Activated T-cell treated with anti-CD3 and anti-CD28 coated beads for 48 hours (primary cell): ENCODE results near the gene MEIS2.

Experiments
- DNase-seq: peaks from one replicate; pipeline ENCODE4 v3.0.0-alpha.2; 2020; ENCODE audit warnings: low read depth

Gene MEIS2

GRCh38 chr15:37098468-37099318 is 1.7 kb downstream of the MEIS2 start:
- no peak for DNase-seq

GRCh38 chr15:37097144-37097919 is 3.0 kb downstream of the MEIS2 start:
- DNase-seq = no peak

DNA sequence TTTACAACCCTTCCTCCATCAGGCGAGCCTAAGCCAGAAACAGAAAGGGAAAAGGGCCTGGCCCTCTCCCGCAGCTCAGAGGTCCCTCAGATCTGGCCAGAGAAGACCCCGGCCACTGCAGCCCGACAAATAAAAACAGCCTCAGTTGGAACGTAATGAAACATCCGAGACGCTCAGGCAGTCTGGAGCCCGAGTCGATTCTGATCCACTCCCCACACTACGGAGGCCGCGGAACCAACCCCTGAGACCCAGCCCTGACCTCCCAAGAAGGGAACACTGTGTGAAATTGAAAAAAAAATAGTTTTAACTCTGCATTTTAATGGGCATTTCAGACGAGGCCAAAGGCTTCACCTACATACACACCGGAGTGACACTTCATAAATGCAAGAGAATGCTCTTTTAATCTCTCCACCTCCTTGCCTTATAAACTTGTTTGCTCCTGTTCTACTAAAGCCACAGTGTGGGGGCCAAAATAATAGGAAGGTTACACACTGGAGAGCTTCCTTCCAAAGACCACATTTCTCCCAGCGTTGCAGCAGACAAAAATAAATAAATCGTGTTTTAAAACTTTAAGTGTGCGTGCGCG is 3.7 kb downstream of the MEIS2 start:
- no peak for DNase-seq

- DNase-seq = no peak
Measured at GRCh38 chr15:37095770-37096557, 4.4 kb downstream of the MEIS2 start.

GRCh38 chr15:37094915-37095711 is 5.2 kb downstream of the MEIS2 start:
- DNase-seq = no peak

GRCh38 chr15:37094333-37094914 is 5.9 kb downstream of the MEIS2 start:
- DNase-seq = no peak

- no peak for DNase-seq
Measured at GRCh38 chr15:37093480-37094332, 6.6 kb downstream of the MEIS2 start.

GRCh38 chr15:37090543-37091175 is 9.7 kb downstream of the MEIS2 start:
- no peak for DNase-seq

DNA sequence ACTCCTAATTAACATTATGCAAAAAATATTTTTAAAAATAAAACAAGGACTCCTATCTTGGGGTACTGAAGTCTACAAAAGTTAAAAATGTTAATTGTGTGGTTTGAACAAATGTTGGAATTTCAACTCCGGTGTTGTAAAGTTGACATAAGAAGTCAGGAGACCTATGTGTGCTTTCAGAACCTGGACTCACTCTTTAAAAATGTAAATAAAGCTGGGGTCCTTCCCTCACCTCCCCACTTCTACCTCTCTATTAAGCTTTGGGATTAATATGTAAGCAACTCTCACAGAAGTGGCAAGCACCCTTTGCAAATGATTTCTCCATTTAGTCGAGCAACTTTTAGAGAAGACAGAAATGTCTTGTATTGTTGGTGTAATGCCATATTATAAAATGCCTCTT is 11.9 kb downstream of the MEIS2 start:
- no peak for DNase-seq

- no peak for DNase-seq
Measured at GRCh38 chr15:37087131-37087588, 13.2 kb downstream of the MEIS2 start.

GRCh38 chr15:37086521-37086920 is 13.8 kb downstream of the MEIS2 start:
- no peak for DNase-seq

DNA sequence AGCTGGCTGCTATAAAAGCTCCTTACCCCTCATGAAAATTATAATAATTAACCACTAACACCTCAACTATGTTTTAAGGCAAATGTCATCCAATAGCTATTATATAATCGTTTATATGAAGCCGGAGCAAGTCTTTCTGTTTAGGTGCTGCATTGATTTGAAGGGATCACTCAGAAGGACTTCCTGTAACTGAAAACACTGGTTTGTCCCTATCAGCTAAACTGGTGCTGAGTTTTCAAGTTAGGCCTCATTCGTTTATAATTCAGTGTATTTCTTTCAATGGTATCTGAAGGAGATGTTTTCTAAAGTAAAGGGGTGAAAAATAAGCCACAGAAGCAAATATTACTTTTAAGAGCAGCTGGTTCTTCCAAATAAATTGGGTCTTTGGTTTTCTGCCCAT is 14.2 kb downstream of the MEIS2 start:
- no peak for DNase-seq

GRCh38 chr15:37084602-37085001 is 15.7 kb downstream of the MEIS2 start:
- DNase-seq = no peak

- DNase-seq = no peak
Measured at GRCh38 chr15:37083610-37084009, 16.7 kb downstream of the MEIS2 start.

- DNase-seq = no peak
Measured at GRCh38 chr15:37081983-37082382, 18.4 kb downstream of the MEIS2 start.

GRCh38 chr15:37080261-37080921 is 20.0 kb downstream of the MEIS2 start:
- DNase-seq = no peak

GRCh38 chr15:37079726-37080125 is 20.6 kb downstream of the MEIS2 start:
- DNase-seq = no peak

DNA sequence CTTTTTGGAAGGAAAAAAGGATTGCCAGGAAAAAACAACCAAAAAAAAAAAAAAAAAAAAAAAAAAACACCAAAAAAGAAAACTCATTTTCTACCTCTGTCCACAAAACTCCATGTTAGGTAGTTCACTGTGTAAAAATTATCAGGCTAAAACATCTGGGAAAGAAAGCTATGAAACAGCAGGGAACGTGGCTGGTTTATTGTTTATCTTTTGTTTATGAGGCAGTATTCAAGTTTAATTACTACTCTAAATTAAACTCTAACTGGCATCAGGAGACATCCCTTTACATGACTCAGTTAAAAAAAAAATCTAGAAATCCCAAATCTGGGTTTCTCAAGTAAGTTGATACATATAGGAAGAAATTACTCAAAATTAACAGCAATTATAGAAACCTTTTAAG is 21.8 kb downstream of the MEIS2 start:
- no peak for DNase-seq
